Measurements from ENCODE around the gene GORASP1. TPM values are rescaled to one million over a fixed set of nuclear protein-coding genes. Genes with fewer than 3 reads are reported as not detected.

The GORASP1 gene
- total RNA-seq, 1 donor from 2014 or later, result 55.8 TPM

- intact Hi-C loops (cut with DNase I), result no loop called here
- DNase-seq (ENCODE audit: low spot score) (no peak), ATAC-seq (no peak)
Measured at GRCh38 chr3:39143051-39143885, 35.8 kb upstream of the GORASP1 start.

- DNase-seq (ENCODE audit: low spot score) (no peak), ATAC-seq (peak; percentile 11)
- intact Hi-C loops (cut with DNase I), result no loop called here
Measured at GRCh38 chr3:39142067-39142466, 34.6 kb upstream of the GORASP1 start.

- DNase-seq (ENCODE audit: low spot score), result no peak
- intact Hi-C loops (cut with DNase I), result no loop called here
- ATAC-seq, result peak; percentile 54
Measured at GRCh38 chr3:39141171-39141995, 34.0 kb upstream of the GORASP1 start.

- intact Hi-C loops (cut with DNase I), result no loop called here
- DNase-seq (ENCODE audit: low spot score) (no peak), ATAC-seq (no peak)
Measured at GRCh38 chr3:39140341-39140971, 33.0 kb upstream of the GORASP1 start.

GRCh38 chr3:39139442-39139841 is 32.0 kb upstream of the GORASP1 start:
- intact Hi-C loops (cut with DNase I), result no loop called here
- no peak for DNase-seq (ENCODE audit: low spot score)

GRCh38 chr3:39138804-39139415 is 31.5 kb upstream of the GORASP1 start:
- ATAC-seq (no peak), DNase-seq (ENCODE audit: low spot score) (no peak)
- intact Hi-C loops (cut with DNase I), result no loop called here

More at GRCh38 chr3:39139442-39139841, 32.0 kb upstream of the GORASP1 start:
- no peak for ATAC-seq

- DNase-seq (ENCODE audit: low spot score) (no peak), ATAC-seq (no peak)
- intact Hi-C loops (cut with DNase I), result no loop called here
Measured at GRCh38 chr3:39137991-39138803, 30.8 kb upstream of the GORASP1 start.

- ATAC-seq, result no peak
- no peak for DNase-seq (ENCODE audit: low spot score)
- intact Hi-C loops (cut with DNase I), result no loop called here
Measured at GRCh38 chr3:39137435-39137936, 30.1 kb upstream of the GORASP1 start.

GRCh38 chr3:39136533-39137434 is 29.4 kb upstream of the GORASP1 start:
- DNase-seq (ENCODE audit: low spot score) (no peak), ATAC-seq (no peak)
- intact Hi-C loops (cut with DNase I), result no loop called here

- no peak for ATAC-seq
- no peak for DNase-seq (ENCODE audit: low spot score)
- intact Hi-C loops (cut with DNase I), result no loop called here
Measured at GRCh38 chr3:39135170-39135805, 27.9 kb upstream of the GORASP1 start.

- intact Hi-C loops (cut with DNase I), result no loop called here
- DNase-seq (ENCODE audit: low spot score), result no peak
- no peak for ATAC-seq
Measured at GRCh38 chr3:39134305-39134704, 26.9 kb upstream of the GORASP1 start.

GRCh38 chr3:39133822-39134221 is 26.4 kb upstream of the GORASP1 start:
- intact Hi-C loops (cut with DNase I), result no loop called here
- DNase-seq (ENCODE audit: low spot score) (no peak), ATAC-seq (no peak)

- ATAC-seq (no peak), DNase-seq (ENCODE audit: low spot score) (no peak)
- intact Hi-C loops (cut with DNase I), result no loop called here
Measured at GRCh38 chr3:39133093-39133490, 25.7 kb upstream of the GORASP1 start.

- no peak for DNase-seq (ENCODE audit: low spot score)
- intact Hi-C loops (cut with DNase I), result no loop called here
- no peak for ATAC-seq
Measured at GRCh38 chr3:39132096-39133092, 25.0 kb upstream of the GORASP1 start.

- intact Hi-C loops (cut with DNase I), result no loop called here
- ATAC-seq (no peak), DNase-seq (ENCODE audit: low spot score) (no peak)
Measured at GRCh38 chr3:39130693-39131265, 23.4 kb upstream of the GORASP1 start.

All from sciatic nerve (tissue), 2 donors.